GM21390 (cell line): ENCODE results near the gene NLRP10.

Source experiments
- ATAC-seq: cut with Tn5 transposase; IDR thresholded peaks from one replicate; pipeline ENCODE4 v1.9.1; 2021; ENCODE audit not compliant: unreplicated experiment

The NLRP10 gene

DNA sequence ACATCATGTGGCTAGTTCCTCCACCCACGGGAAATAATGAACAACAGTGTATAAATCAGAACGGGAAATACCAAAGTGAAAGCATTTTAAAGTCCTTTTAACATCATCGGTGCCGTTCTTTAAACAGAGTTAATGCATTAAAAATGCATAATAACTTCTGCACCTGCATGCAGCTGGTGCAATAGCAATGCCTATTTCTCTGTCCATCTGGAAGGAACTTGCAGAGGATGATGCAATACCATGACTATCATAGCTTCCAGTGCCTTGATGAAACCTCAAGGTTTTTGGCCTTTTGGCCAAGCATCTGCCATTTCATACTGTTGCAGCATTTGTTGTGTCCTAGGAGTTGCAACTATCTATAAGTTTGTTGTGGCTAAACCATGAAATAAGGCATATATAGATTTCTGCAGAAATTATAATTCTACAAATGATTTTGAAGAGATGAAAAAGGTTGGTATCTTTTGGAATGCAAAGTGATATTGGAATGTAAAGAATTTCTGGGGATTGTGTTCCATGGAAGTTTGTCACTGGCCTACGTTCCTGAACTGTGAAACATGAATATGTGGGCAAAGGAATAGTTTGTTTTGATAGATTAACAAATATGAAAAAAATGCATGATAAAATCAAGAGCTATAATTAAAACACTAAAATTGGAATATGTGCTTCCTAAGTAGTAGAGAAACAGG lies 12.1 kb upstream of the NLRP10 start:
- ATAC-seq: no peak

GRCh38 chr11:7974668-7975067 lies 9.4 kb upstream of the NLRP10 start:
- no peak for ATAC-seq

DNA sequence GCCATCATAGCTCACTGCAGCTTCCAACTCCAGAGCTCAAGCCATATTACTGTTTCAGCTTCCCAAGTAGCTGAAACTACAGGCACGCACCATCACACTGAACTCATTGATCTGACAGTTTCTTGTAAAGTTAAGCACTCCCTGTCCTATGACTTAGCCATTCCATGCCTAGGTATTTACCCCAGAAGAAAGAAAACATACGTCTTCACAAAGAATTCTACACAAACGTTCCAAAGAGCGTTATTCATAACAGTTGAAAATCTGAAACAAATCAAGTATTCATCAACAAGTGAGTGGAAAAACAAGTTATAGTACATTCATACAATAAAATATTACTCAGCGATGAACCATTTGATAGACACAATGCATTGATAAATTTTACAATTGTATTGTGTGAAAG lies 7.8 kb upstream of the NLRP10 start:
- no peak for ATAC-seq

DNA sequence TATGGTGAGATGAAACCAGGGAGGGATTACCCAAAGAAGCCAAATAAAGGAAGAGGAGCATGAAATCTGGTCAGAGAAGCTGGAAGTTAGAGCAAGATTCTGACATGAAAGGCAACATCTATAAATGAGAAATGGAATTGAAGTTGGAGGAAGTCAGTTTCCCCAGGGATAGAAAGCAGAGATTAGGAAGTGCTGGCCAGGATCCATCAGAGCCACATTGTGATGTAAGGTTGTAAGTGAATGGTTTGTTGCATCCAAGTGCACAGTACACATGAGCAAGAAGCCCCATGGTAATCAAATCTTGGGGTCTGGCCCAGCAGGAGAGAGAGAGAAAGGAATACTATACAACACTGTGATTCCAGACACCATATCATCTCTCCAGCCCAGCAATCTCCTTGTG lies 6.6 kb upstream of the NLRP10 start:
- ATAC-seq: no peak

DNA sequence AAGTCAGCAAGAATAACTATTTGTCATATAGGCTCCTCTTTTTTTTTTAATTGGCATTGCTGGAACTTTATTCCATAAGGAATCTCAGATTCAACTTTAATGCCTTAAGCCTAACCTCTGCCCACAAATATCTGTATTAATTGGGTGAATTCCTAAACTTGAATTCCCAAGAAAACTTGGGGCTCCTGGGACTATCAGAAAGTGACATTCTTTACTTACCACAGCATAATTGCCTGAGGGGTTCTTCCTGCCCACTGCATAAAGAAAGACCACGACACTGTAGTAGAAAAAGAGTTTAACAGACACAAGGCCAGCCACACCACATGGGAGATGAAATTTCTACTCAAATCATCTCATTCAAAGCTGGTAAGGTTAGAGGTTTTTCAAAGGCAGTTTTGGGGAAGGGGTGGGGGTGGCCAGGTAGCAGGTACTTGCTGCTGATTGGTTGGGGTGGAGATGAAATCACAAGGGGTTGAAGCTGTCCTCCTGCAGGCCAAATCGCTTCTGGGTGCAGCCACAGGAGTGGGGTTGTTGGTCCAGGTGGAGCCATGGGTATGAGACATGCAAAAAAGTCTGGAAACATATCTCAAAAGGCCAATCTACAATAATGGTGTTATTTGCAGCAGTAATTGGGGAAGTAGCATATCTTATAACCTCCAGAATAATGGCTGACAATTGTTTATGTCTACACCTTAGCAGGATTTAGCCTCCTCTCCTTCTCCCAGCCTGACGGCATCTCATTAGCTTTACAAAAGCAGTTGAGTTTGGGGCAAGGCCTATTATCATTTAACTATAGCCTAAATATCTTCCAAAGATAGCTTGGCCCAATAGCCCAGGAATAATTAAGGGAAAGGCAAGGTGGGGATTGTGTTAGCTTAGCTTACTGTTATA lies 4.8 kb upstream of the NLRP10 start:
- ATAC-seq: no peak

DNA sequence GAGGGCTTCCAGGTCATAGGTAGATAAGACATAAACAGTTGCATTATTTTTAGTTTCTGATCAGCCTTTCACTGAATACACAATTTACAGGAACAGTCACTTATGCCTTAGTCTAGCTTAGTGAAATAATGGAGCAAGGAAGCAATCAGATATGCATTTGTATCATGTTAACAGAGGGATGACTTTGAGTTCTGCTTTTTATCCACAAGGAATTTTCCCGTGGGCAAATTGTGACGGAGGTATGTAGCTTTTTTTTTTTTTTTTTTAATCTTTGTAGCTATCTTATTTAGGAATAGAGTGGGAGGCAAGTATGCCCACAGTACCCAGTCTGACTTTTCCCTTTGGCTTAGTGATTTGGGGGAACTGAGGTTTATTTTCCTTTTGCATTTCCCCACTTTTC lies 3.4 kb upstream of the NLRP10 start:
- no peak for ATAC-seq

DNA sequence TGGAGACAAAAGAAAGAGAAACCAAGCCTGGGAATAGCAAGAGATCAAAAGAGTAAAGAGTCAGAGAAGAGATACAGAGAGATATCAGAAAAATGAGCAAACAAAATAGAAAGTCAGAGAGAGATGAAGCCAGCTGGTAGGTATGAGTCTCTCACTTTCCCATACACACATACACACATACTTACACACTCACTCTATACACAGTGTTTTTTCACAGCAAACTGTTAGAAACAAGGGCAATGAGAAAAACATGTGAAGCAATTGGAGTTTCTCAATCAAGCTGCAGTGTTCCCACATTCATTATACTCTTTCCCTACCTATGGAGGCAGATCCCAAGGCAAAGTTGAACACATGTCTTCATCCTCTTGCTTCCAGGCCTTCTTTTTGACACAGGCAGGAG lies 2.6 kb upstream of the NLRP10 start:
- ATAC-seq: no peak

GRCh38 chr11:7967097-7967496 lies 1.9 kb upstream of the NLRP10 start:
- ATAC-seq: no peak

GRCh38 chr11:7964873-7965272 lies 374 bp downstream of the NLRP10 start:
- no peak for ATAC-seq

DNA sequence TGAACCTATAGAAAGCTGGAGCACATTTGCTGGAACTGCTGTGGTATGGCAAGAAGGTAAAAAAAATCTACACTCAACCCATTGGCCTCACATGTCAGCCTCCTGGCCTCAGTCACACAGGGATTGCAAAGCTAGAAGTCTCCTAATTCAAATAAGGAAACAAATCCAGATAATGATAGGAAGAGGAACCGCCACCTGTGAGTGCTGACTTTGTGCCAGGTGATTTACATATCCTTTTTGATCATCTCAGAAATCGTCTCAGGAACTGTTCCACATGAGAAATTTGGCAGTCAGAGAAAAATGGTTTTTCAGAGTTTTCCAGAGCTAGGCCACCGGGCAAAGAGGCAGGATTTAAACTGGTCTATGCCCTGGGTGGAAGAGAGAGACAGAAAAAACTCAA lies 986 bp downstream of the NLRP10 start:
- ATAC-seq: no peak

- ATAC-seq: no peak
These were observed 10.1 kb downstream of the NLRP10 start for GRCh38 chr11:7955191-7955590.

DNA sequence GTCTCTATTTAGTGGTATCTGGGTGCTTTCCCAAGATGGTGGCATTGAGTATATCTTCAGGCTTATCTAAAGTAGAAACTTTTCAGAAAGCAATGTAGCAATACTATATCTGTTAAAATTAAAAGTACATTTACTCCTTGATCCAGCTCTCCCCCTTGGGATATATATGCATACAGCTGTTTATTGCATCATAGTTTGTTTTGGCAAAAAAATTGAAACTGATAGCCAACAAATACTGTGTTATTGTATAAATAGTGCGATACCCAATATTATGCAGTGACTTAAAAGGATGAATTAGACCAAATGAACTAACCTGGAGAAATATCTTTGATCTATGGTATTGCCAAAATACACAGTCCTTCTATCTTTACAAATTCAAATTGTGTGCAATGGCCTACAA lies 15.3 kb downstream of the NLRP10 start:
- ATAC-seq: no peak

- ATAC-seq: no peak
These were observed 21.1 kb downstream of the NLRP10 start for GRCh38 chr11:7944123-7944522.

DNA sequence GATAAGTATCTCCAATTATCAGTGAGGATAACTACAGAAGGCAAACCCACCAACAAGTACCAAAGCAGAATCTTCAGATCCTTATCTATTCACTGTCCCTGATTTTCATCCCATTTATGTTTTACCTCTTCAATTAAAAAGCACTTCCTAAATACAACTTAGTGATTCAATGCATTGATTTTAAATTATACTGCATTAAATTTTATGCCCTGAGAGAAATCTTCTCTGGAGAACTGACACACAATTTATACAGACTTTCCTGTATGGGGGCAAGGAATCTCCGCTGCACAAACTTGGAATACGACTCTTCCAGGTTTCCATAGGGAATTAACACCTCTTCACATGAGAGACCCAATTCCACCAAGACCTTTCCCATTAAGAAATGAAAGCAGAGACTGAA lies 23.6 kb downstream of the NLRP10 start, which contains the start of gene OR10A3:
OR10A3 (minus strand) TSS at position 101 of the 400 bp plus-strand sequence. CDS start 2,188 bp downstream, outside the sequence.
- no peak for ATAC-seq

DNA sequence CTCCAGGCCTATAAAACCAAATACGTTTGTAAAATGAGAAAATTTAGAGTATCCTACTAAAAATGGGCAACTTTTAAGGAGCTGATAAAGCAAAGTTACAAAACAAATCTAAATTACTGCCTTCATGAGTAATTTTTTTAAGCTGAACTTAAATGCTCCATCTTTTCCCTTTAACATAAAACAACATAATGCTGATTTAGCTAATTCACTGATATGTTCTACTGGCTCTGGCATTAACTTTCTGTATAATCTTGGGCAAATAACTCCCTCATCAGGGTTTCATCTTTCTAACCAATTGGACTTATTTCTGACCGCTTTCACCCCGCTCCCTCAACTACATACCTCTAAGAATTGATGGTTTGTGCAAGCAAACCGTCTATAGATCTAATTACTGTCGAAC lies 24.1 kb downstream of the NLRP10 start:
- no peak for ATAC-seq

GRCh38 chr11:7936615-7937014 lies 28.6 kb downstream of the NLRP10 start:
- ATAC-seq: no peak

DNA sequence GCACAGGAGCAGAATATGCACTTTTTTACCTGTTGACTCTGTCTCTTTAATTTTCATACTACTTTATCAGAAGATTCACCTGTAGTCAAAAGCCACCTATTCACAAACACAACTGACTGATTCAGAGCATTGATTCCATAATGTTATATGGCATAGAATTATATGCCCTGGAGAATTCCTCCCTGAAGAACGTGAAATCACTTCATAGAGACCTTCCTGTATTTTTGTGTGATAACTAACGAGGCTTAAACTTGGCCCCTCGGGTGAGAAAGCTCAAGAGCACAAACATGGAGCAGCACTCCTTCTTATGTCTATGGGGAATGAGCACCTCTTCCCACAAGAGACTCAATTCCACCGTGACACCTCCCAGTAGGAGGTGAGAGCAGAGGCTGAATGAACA lies 34.1 kb downstream of the NLRP10 start, which contains the start of gene OR10A6:
OR10A6 (minus strand) TSS at position 101 of the 400 bp plus-strand sequence. CDS start 2,606 bp downstream, outside the sequence.
- no peak for ATAC-seq

GRCh38 chr11:7927635-7928034 lies 37.6 kb downstream of the NLRP10 start:
- ATAC-seq: no peak

DNA sequence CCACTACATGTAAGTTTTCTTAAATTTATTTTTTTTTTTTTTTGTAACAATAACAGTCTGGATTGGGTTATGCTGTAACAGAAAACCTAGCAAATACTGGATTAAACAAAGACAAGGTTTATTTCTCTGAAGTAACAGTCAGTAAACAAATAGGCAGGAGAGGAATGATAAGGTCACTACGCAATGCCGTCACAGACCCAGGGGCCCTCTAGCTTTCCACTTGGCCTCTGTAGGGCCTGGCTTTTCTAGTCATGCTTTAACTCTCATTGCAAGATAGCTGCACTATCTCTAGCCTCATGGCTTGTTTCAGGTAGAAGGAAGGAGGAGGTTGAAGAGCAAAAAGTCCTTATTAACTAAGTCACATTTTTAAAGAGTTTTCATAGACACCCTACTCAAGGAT lies 40.7 kb downstream of the NLRP10 start:
- ATAC-seq: no peak

- ATAC-seq: no peak
These were observed 47.1 kb downstream of the NLRP10 start for GRCh38 chr11:7918141-7918540.
